WERI-Rb-1 (cell line): Measurements from ENCODE around the gene COIL.
A peak's percentile ranks its signal among the peaks of the same experiment; 100 is the strongest.
"Not testable (repeated sequence)": the region's sequence is repeated elsewhere in the genome, so short reads cannot be mapped to it uniquely, and the experiment has no call there.

Source experiments
- DNase-seq: peaks from one replicate; pipeline ENCODE4 v3.0.0-alpha.2; 2020
- H3K27ac ChIP-seq: fragments of 250-450 bp; sonication (Bioruptor Pico); 2 replicates; pipeline ENCODE4 v1.5.1; 2020; ENCODE audit warnings: mild to moderate bottlenecking, moderate library complexity
- H3K27me3 ChIP-seq: fragments of 250-450 bp; sonication (Bioruptor Pico); 2 replicates; pipeline ENCODE4 v1.5.1; 2021; ENCODE audit warnings: mild to moderate bottlenecking, low read depth, moderate library complexity; ENCODE audit not compliant: insufficient read depth, severe bottlenecking
- H3K36me3 ChIP-seq: fragments of 250-450 bp; sonication (Bioruptor Pico); 2 replicates; pipeline ENCODE4 v1.5.1; 2020; ENCODE audit warnings: mild to moderate bottlenecking, moderate library complexity
- H3K4me3 ChIP-seq: 2 replicates; pipeline ENCODE4 v1.5.1; 2011; ENCODE audit warnings: low read depth, mild to moderate bottlenecking, control low read depth, low read length
- H3K9me3 ChIP-seq: fragments of 250-450 bp; sonication (Bioruptor Pico); 2 replicates; pipeline ENCODE4 v1.5.1; 2021; ENCODE audit warnings: mild to moderate bottlenecking, moderate library complexity; ENCODE audit not compliant: severe bottlenecking
- CTCF ChIP-seq: IDR thresholded peaks from 2 replicates; pipeline ENCODE4 v1.5.1; 2011; ENCODE audit warnings: low read depth, mild to moderate bottlenecking, control low read depth, inconsistent platforms, low read length

The COIL gene

GRCh38 chr17:56947741-56948140 is 13.1 kb downstream of the COIL start:
- no peak for TF ChIP-seq CTCF
- no peak overlapping the region for H3K4me3 ChIP-seq
- no peaks in the 10 kb centered on the region for H3K27me3 ChIP-seq
- H3K9me3 ChIP-seq = no peaks in the 10 kb centered on the region
- H3K36me3 ChIP-seq = peaks cover 86% of the 10 kb centered on the region
- no peak for DNase-seq
- no peak overlapping the region for H3K27ac ChIP-seq

- H3K4me3 ChIP-seq = no peak overlapping the region
- no peak for TF ChIP-seq CTCF
- DNase-seq = no peak
- peaks cover 92% of the 10 kb centered on the region for H3K36me3 ChIP-seq
- no peak overlapping the region for H3K27ac ChIP-seq
- no peaks in the 10 kb centered on the region for H3K27me3 ChIP-seq
- H3K9me3 ChIP-seq = no peaks in the 10 kb centered on the region
Observed at GRCh38 chr17:56945938-56946505, 14.8 kb downstream of the COIL start.

GRCh38 chr17:56943505-56944125 is 17.2 kb downstream of the COIL start:
- TF ChIP-seq CTCF = no peak
- no peak overlapping the region for H3K4me3 ChIP-seq
- H3K9me3 ChIP-seq = no peaks in the 10 kb centered on the region
- H3K27ac ChIP-seq = no peak overlapping the region
- H3K36me3 ChIP-seq = peaks cover 94% of the 10 kb centered on the region
- no peak for DNase-seq
- no peaks in the 10 kb centered on the region for H3K27me3 ChIP-seq

GRCh38 chr17:56939869-56940484 is 20.9 kb downstream of the COIL start:
- TF ChIP-seq CTCF = peak; percentile 56
- DNase-seq = no peak
- Histone ChIP-seq H3K4me3 (no peak overlapping the region), H3K27me3 (no peaks in the 10 kb centered on the region), H3K9me3 (no peaks in the 10 kb centered on the region), H3K27ac (no peak overlapping the region), H3K36me3 (peaks cover 95% of the 10 kb centered on the region)

- H3K27me3 ChIP-seq, DNase-seq, H3K9me3 ChIP-seq, H3K27ac ChIP-seq, H3K4me3 ChIP-seq: not testable (repeated sequence)
- peaks cover 90% of the 10 kb centered on the region for H3K36me3 ChIP-seq
Observed at GRCh38 chr17:56938206-56938605, 22.6 kb downstream of the COIL start.

- no peak overlapping the region for H3K4me3 ChIP-seq
- no peak for DNase-seq
- H3K9me3 ChIP-seq = no peaks in the 10 kb centered on the region
- peaks cover 87% of the 10 kb centered on the region for H3K36me3 ChIP-seq
- no peak for TF ChIP-seq CTCF
- no peaks in the 10 kb centered on the region for H3K27me3 ChIP-seq
- no peak overlapping the region for H3K27ac ChIP-seq
Observed at GRCh38 chr17:56937687-56938086, 23.2 kb downstream of the COIL start.
